ENCODE measurements around the gene ATP2C2.
"Not testable (repeated sequence)": the region's sequence is repeated elsewhere in the genome, so short reads cannot be mapped to it uniquely, and the experiment has no call there.

ATP2C2 gene

DNA sequence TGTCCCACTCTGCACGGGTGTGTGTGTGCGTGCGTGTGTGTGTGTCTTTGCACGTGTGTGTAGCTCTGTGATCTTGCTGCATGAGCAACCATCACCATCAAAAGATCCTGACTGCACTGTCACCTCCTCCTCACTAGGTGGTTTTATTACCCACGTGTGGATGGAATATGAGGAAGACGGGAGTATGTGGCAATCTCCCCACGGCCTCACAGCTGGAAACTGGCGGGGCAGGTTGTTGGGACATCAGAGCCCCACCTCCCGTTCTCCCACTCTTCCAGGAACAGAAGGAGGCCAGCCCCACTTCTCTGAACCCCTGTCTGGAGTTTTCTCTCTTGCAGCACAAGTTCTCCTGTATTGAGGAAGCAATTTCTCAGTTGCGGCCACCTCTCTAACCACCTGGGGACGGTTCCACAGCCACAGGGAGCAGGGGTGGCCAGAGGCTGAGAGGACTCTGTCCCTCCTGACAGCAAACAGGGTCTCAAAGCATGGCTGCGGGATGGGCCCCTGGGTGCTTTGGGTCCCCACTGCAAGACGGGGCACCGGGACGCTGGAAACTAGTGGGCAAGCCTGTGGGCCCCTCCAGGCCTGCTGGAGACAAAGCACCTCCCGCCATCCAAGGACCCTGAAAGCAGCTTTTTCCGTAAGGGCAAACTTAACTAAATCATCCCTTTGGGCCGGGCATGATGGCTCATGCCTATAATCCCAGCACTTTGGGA is 27.9 kb upstream of the ATP2C2 start:
- no peak for DNase-seq

DNA sequence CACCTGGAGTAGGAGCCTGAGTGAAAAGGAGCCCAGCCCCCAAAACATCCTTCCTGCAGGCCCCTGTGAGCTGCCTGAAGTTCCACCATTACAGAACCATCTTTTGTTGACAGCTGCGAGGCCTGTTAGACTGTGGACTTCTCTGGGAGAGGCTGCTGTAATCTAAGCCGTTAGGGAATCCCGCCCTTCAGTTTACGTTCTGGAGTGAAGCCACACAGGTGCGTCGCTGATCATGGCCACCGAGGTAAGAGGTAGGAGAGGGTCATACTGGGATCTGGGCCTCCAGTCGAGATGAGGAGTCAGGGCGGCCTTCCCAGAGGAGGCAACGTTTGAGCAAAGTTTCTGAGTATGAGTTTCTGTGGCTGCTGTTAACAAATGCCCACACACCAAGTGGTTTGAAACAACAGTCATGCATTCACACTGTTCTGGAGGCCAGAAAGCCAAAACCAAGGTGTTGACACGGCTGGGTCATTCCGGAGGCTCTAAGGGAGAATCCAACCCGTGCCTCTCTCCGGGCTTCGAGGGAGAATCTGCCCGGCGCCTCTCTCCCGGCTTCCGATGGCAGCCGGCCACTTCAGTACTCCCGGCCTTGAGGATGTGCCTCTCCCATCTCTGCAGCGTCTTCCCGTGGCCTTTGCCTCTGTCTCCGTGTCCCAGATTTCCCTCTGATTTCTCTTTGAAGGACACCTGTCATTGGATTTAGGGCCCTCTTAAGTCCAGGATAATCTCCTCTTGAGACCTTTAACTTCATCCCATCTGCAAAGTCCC is 26.6 kb upstream of the ATP2C2 start:
- no peak for DNase-seq

- not testable (repeated sequence) for DNase-seq
Measured at GRCh38 chr16:84343800-84344199, 24.5 kb upstream of the ATP2C2 start.

DNA sequence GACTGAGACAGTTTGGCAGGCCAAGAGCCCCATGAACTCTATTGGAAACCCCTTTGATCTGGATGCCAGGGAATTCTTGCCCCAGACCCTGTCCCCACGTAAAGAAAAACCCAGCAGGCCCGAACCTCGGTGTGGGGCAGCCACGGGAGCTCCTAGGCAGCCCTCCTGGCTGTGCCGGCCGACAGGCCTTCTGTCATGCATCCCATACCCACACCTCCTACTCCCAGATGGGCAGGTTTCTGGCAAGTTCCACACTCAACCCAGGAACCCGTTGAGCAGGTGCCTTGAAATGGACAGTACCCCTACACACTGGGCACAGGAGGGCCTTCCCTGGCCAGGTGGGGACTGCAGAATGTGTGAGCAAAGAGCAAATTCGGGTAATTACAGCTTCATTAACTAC is 23.6 kb upstream of the ATP2C2 start:
- DNase-seq, result no peak

DNA sequence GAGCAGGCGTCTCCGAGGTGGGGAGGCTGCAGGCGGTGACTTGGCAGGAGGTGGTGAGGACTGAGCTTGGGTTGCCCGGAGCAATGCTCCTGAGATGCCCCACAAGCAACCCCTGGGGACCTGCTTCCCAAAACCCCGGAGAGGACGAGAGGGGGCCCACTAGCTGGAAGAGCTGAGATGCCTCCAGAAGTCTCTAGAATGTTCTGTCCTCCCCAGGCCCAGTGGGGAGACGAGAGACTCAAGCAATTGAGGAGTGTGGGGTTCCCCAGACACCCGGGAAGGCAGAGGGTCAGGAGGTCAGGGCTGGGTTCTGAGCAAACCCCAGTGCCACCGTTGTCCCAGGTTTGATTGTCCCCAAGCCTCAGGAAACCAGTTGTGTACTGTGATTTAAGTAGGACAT is 21.2 kb upstream of the ATP2C2 start:
- DNase-seq, result no peak

DNA sequence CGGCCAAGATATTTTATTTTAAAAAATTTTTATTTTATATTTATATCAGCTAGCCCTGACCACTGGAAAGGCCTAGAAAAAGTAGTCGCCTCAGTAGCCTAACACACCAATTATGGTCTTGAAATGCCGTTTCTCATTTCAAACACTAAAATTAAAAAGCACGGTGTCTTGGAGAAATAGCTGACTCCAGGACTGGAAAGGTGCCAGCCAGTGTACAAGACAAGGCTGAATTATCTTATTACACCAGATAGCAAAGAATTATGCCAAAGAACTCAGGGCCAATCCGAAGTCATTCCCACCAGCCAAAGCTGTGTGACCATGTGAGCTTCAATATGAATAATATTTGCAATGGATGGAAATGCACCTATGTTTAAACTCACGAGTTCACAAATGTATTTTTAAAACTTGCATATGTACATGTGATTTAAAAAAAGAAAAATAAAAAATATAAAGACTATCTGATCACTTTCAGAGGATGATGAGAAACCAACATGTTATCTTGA is 19.9 kb upstream of the ATP2C2 start:
- no peak for DNase-seq

- no peak for DNase-seq
Measured at GRCh38 chr16:84349862-84350684, 18.3 kb upstream of the ATP2C2 start.

DNA sequence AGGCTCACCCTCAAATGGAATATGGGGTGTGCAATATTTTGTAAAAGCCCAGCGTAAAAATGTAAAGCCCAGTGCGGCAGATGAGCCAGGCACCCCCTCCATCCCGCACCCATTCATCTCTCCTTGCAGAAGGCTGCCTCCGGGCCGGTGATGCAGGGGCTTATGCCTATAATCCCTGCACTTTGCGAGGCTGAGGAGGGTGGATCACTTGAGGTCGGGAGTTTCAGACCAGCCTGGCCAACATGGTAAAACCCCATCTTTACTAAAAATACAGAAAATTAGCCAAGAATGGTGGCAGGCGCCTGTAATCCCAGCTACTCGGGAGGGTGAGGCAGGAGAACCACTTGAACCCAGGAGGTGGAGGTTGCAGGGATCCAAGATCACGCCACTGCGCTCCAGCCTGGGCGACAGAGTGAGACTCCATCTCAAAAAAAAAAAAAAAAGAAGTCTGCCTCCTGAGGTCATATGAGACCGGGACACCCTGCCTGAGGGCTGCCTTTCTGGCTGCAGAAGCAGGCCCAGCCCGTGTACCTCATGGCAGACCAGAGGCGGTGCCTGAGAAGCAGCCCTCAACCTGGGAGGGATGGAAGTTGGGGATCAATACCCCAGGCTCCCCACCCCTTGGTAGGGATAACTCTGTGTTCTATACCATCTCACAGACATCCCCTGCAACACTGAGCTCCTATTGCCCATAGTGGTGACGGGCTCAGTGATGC is 17.5 kb upstream of the ATP2C2 start:
- no peak for DNase-seq

DNA sequence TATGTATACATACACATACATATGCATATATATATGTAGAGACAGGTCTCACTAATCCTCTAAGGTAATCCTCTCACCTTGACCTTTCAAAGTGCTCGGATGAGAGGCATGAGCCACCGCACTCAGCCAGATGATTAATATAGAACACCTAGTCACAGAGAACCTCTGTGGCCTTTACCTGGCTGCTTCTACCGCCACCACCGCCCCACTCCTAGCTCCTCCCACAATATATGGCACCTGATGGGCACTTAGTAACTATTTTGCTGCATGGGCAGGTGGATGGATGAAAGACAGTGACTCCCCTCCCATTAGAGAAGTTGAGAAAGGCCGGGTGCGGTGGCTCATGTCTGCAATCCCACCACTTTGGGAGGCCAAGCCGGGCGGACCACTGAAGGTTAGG is 16.7 kb upstream of the ATP2C2 start:
- no peak for DNase-seq

DNA sequence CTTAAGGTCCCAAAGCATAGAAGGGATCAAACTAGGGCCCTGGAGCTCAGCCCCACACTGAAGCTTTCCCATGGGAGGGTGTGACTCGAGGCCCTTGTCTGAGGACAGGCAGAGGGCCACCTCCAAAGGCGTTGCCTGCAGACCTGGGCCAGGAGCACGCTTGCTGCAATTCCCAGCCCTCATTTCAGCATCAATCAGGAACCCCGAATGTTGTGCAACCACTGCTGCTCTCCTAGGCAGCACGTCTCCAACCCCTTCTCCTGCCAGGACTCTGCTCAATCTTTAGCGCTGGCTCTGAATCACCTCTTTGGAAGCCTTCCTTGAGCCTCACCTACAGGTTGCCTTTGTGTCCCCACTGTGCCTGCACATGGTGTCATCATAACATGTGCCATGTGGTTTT is 14.0 kb upstream of the ATP2C2 start:
- no peak for DNase-seq

DNA sequence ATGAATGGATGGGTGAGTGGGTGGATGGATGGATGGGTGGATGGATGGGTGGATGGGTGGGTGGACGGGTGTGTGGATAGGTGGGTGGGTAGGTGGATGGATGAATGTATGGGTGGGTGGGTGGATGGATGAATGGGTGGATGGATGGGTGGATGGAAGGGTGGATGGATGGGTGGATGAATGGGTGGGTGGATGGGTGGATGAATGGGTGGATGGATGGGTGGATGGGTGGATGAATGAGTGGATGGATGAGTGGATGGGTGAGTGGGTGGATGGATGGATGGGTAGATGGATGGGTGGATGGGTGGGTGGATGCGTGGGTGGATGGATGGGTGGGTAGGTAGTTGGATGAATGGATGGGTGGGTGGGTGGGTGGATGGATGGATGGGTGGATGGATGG is 13.2 kb upstream of the ATP2C2 start:
- no peak for DNase-seq

- DNase-seq, result no peak
Measured at GRCh38 chr16:84356176-84356575, 12.2 kb upstream of the ATP2C2 start.

DNA sequence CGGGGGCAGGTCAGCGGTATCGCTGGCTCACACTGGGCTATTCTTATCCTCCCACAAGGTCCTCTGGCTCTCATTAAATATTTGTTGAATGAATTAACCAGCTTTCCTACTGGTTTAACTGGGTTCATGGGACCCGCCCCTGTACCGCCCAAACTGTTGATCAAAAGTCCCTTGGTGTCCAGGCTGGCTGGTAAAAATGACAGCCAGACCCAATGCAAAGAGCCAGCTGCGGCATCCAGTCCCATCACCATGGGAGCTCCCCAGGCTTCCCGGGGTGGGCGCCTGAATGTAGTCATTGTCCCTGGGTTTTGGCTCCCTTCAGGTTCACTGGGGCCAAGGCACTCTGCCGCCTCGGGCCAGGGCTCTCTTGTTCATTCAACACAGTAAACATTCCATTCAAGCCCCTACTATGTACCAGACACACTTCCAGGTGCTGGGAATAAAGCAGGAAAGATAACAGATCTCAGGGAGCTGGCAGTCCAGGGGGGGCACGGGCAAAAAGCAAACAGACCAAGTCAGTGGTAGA is 11.7 kb upstream of the ATP2C2 start:
- no peak for DNase-seq

GRCh38 chr16:84357191-84357651 is 11.1 kb upstream of the ATP2C2 start:
- DNase-seq, result no peak

GRCh38 chr16:84358601-84359295 is 9.6 kb upstream of the ATP2C2 start:
- no peak for DNase-seq

GRCh38 chr16:84359326-84359725 is 9.0 kb upstream of the ATP2C2 start:
- DNase-seq, result no peak

DNA sequence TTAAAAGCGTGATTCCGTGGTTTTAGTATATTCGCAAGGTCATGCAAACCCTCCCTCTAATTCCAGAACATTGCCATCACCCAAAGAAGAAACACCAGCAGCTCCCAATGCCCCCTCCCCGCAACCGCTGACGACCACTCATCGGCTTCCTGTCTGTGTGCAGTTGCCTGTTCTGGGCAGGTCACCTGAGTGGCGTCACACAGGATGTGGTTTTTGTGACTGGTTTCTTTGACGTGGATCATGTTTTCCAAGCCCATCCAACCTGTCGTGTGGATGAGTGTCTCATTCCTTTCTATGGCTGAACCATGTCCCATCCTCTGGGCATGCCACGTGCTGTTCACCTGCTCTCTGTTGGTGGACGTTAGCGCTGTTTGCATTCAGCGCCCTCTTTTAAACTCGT is 8.2 kb upstream of the ATP2C2 start:
- DNase-seq, result peak; percentile 21

- no peak for DNase-seq
Measured at GRCh38 chr16:84360748-84361147, 7.6 kb upstream of the ATP2C2 start.

DNA sequence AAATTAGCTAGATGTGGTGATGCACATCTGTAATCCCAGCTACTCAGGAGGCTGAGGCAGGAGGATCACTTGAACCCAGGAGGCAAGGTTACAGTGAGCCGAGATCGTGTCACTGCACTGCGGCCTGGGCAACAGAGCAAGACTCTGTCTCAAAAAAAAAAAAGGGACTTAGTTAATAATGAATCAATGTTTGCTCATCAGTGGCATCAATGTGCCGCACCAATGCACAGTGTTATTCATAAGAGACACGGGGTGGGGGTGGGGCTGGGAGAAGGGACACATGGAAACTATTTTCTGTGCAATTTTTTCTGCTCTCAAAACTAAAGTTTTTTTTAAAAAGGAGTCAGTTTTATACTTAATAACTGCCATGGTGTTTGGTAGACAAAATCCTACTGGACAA is 6.8 kb upstream of the ATP2C2 start:
- no peak for DNase-seq

GRCh38 chr16:84362471-84362941 is 5.8 kb upstream of the ATP2C2 start:
- DNase-seq, result no peak

DNA sequence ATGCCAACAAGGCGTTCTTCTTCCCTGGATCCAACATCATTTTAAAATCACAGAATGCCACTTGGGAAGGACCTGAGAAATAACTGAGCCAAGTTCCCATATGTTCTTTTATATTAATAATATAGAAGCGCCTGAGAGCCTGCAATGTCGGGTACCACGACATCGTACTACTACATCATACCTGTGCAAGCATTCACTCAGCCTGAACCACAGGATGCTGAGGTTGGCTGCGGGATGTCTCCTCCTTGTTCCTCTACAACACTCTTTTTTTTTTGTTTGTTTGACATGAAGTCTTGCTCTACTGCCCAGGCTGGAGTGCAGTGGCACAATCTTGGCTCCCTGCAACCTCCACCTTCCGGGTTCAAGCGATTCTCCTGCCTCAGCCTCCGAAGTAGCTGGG is 2.1 kb upstream of the ATP2C2 start:
- no peak for DNase-seq

DNA sequence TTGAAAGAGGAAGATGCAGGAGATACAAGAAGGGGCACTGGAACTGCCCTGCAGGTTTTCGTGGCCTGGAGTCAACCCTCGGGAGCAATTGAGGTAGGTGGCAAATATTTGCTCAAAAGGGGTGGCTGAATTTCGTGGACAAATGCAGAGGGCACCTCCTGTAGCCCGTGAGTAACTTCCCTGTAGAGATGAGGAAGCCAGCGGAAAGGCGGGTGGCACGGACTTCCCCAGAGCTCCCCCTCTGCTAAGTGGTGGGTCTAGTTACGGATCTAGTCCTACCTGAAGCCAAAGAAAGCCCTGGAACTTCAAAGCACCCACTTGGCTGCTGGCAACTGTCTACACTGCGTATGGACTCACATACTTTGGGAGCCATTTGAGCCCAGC is 1.0 kb upstream of the ATP2C2 start:
- no peak for DNase-seq

Measured in CD4-positive, alpha-beta T cell treated with Interleukin-17A for 4 hours (primary cell).